Measurements from ENCODE around the gene DPEP2NB.
"Not testable (repeated sequence)": the region's sequence is repeated elsewhere in the genome, so short reads cannot be mapped to it uniquely, and the experiment has no call there.

Gene DPEP2NB

GRCh38 chr16:68013440-68013839, 2.3 kb downstream of the DPEP2NB start:
- no peak for DNase-seq (ENCODE audit: low read depth)

DNA sequence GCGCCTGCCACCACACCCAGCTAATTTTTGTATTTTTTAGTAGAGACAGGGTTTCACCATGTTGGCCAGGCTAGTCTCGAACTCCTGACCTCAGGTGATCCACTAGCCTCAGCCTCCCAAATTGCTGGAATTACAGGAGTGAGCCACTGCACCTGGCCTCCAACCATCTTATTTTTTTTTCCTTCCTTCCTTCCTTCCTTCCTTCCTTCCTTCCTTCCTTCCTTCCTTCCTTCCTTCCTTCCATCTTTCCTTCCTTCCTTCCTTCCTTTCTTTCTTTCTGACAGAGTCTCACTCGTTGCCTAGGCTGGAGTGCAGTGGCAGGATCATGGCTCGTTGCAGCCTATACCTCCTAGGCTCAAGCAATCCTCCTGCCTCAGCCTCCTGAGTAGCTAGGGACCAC, 5.8 kb downstream of the DPEP2NB start:
- not testable (repeated sequence) for DNase-seq (ENCODE audit: low read depth)

DNA sequence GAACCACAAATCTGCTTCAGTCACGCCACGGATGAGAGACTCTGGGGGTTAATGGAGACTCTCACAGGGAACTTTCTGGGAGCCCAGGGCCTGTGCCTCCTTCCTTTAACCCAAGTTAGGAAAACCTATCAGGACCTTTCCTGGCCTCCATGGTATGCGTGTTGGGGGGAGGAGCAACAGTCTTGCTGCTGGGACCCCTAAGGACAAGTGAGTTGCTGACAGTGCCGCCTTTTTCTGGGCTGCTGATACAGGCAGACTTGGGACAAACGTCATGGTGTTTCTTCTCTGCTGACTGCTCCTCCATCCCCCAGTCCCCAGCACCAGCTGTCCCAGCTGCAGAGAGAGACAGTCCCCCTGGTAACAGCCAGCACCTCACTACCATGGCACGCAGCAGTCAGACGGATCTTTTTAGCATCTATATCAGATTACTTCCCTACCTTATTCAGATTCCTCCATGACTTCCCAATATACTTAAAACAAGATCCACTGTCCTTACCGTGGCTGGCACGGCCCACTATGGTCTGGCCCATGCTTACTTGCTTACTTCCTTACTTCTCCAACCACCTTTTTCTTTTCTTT, 6.5 kb downstream of the DPEP2NB start:
- DNase-seq (ENCODE audit: low read depth): no peak

DNA sequence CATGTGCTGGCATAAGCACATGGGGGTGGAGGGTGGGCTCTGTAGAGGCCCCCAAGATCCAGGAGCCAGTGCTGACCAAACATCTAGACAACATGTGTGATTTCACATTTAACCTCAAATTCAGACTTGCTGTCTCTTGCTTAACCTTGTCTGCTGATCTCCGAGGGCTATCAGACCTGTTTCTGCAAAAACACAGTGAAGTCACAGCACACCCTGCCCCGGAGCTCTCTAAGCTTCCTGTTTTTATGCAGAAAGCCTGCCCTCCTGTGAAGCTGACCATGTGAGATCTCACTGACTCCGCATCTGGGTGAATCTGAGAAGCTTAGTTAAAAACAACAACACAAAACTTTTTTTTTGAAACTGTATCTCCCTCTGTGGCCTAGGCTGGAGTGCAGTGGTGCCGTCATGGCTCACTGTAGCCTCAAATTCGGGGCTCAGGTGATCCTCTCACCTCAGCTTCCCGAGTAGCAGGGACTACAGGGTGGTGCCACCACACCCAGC, 9.9 kb downstream of the DPEP2NB start:
- peak; percentile 86 for DNase-seq (ENCODE audit: low read depth)

DNA sequence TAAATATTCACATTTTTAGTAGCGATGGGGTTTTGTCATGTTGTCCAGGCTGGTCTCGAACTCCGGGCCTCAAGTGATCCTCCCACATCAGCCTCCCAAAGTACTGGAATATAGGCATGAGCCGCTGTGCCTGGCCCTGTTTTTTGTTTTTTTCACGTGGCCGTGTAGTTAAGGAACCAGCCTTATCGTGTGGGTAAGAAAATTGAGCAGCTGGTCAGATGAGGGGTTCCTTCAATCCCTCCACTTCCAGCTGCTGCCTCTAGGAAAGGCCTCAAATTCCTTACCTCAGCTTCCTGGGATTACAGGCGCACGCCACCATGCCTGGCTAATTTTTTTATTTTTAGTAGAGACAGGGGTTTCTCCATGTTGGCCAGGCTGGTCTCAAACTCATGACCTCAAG, 10.5 kb downstream of the DPEP2NB start:
- no peak for DNase-seq (ENCODE audit: low read depth)

DNA sequence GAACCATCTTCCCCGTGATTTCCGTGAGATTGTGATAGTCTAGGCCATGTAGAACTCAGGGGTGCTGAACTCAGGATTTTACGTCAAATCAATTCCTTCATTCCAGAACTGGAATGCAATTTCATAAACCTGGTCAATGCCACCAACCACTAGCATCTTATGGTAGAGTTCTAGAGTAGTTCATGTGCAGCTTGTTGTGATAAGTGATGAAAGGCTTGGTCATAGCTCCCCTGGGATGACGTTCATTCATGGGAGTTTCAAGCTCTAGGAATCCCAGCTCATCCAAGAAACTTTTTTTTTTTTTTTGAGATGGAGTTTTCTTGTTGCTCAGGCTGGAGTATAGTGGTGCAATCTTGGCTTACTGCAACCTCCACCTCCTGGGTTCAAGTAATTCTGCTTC, 12.7 kb downstream of the DPEP2NB start:
- no peak for DNase-seq (ENCODE audit: low read depth)

DNA sequence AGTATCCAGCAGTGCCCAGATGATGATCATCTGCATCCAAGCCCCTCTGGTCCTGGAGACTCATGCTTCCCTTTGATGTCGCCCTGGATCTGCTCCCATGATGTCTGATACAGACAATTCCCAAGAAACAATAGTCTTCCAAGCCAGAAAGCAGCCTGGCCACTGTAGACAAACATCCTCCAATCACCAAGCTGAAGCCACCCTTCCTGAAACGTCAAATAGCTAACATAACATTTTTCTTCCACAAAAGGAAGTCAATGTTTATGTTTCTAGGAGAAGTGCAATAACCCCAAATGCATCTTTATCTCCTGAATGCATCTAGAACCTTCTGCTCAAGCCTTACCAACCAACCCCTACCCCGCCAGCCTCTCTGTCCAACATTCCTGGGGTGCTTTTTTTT, 15.3 kb downstream of the DPEP2NB start:
- peak; percentile 25 for DNase-seq (ENCODE audit: low read depth)

DNA sequence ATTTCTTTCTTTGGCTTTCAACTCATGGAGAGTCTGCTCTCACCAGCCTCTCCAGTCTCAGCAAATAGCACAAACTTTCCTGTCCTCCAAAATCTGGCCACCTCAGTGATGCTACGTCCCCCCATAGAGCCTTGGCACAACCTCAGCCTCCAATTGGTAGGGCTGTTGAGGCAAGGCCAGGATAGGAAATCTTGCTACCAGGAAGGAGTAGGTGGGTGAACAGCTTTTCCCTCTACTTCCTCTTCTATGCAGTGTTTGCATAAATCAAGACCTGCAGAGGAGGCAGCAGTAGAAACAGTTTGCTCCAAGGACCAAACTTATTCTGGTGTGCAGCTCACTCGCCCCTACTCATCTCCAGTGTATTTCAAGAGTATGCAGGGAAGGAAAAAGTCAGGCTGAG, 15.7 kb downstream of the DPEP2NB start:
- DNase-seq (ENCODE audit: low read depth): no peak

DNA sequence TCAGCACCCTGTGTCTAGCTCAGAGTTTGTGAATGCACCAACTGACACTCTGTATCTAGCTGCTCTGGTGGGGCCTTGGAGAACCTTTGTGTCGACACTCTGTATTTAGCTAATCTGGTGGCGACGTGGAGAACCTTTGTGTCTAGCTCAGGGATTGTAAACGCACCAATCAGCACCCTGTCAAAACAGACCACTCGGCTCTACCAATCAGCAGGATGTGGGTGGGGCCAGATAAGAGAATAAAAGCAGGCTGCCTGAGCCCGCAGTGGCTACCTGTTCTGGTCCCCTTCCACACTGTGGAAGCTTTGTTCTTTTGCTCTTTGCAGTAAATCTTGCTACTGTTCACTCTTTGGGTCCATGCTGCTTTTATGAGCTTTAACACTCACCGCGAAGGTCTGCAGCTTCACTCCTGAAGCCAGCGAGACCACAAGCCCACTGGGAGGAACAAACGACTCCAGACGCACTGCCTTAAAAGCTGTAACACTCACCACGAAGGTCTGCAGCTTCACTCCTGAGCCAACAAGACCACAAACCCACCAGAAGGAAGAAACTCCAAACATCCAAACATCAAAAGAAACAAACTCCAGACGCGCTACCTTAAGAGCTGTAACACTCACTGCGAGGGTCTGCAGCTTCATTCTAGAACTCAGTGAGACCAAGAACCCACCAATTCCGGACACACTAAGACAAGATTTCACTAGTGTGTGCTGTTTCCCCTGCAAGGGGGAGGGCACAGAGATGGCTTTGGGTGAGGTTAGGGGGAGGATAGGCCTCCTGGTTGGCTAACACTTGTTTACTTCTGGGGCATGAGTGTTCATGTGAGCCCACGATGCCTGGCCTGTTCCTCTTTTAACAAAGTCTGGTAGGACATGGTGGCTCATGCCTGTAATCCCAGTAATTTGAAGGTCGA, 16.7 kb downstream of the DPEP2NB start, which contains the start of gene DPEP2:
Gene DPEP2, minus strand, starts transcription at position 706 of the 910 bp plus-strand sequence. CDS start 6,272 bp downstream, outside the sequence.
- not testable (repeated sequence) for DNase-seq (ENCODE audit: low read depth)

DNA sequence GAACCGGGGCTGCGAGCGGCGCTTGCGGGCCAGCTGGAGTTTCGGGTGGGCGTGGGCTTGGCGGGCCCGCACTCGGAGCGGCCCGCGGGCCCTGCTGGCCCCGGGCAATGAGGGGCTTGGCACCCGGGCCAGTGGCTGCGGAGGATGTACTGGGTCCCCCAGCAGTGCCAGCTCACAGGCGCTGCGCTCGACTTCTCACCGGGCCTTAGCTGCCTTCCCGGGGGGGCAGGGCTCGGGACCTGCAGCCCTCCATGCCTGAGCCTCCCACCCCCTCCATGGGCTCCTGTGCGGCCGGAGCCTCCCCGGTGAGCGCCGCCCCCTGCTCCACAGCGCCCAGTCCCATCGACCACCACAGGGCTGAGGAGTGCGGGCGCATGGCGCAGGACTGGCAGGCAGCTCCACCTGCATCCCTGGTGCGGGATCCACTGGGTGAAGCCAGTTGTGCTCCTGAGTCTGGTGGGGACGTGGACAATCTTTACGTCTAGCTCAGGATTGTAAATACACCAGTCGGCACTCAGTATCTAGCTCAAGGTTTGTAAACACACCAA, 17.4 kb downstream of the DPEP2NB start:
- DNase-seq (ENCODE audit: low read depth): not testable (repeated sequence)

GRCh38 chr16:67996666-67997065, 19.0 kb downstream of the DPEP2NB start:
- no peak for DNase-seq (ENCODE audit: low read depth)

DNA sequence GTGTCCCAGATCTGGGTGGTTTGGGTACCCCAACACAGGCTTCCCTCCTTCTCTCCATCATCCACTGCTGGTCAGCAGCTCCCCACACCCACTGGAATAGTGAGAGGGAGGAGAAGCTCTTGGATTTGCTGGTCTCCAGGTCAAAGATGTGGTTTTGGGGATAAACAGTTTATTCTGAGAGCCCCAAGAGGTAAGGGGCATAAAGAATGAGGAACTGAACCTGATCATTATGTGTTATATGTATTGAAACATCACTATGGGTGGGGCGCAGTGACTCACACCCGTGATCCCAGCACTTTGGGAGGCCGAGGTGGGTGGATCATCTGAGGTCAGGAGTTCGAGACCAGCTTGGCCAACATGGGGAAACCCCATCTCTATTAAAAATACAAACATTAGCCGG, 20.3 kb downstream of the DPEP2NB start:
- DNase-seq (ENCODE audit: low read depth): no peak

GRCh38 chr16:67994040-67994408, 21.7 kb downstream of the DPEP2NB start:
- DNase-seq (ENCODE audit: low read depth): not testable (repeated sequence)

DNA sequence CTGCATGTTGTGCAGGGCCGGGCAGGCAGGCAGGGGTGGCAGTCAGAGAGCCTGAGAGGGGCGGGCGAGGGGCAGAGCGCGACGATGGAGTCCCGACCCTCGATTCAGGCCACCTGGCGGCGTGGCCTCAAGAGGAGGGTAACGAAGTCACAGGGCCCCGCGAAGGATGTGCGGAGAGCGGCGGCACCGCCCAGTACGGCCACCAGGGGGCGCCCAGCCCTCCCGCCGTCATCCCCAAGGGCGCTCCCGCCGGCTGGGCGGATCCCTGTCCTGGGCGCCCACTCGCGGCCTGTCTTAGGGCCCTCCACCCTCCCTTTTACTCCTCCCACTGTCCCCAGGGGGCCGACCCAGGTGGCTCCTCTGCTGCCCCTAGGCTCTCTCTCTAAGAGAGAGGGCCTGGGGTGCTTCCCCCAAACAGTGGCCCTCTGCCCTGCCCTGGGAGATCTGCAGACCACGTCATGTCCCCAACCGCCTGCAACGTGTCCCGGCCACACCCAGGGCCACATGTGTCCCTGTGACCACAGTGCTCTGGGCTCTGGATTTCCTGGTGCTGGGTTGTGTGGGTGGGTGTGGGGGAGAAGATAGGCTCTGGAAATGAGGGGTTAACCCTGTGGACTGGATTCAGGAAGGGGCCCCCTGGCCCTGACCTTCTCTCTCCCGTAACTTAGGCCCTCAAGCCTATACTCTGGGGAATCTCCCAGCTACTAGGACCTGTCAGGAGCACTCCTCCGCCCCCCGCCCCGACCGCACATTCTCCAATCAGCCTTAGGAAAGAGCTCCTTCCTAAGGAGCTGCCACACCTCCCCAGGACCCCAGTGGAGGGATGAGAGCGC, 22.3 kb downstream of the DPEP2NB start:
- peak; percentile 51 for DNase-seq (ENCODE audit: low read depth)

DNA sequence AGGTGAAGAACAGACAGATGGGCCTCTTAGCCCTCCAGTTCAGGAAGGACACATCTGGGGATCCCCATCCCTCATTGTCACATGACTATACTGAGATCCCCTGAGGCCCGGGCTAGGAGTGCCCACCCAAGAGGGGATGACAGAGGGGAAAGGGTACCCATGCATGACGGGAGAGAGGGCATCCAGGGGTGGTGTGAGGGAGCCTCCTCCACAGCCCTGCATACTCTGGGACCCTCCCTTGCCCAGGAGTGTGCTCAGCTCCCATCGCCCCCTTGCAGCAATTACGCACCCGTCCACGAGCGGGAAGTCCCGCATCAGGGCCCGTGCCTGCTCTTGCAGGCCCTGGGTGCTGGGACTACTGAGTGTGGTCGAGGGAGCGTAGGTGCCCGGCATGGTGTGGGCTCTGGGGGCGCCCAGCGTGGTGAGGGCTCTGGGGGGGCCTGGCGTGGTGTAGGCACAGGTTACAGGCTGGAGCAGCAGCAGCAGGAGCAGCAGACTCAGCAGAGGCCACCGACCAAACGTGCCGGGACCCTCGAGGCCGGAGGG, 23.0 kb downstream of the DPEP2NB start:
- no peak for DNase-seq (ENCODE audit: low read depth)

GRCh38 chr16:67990018-67990386, 25.7 kb downstream of the DPEP2NB start:
- DNase-seq (ENCODE audit: low read depth): no peak

DNA sequence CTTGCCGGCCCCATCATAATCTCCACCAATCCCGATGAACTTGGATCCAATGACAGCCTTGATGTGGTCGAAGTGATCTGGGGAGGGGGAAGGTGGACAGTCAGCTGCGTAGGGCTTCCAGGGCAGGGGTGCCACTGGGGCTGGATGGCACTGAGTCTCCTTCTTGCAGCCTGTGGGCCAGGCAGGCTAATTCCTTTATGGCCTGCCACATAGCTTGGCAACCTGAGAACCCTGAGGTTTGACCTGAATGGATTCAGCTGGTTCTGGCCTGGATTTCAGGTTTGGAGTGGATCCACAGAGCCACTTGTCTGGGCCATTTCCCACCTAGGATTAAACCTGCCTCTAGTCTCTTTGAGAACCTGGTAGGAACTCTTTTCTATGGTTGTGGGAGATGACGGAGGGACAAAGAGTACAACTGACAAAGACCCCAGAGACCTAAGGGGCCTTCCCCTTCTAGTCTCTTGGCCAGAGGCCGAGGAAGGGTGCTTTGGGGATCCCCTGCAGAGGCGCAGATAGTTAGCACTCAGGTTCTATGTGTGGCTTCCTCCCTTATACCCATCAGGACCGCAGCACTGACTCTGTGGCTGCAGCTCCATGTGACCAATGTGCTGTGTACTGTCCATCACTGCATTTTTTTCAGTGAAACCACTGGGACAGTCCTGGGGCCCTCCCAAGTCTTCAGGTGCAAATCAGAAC, 26.2 kb downstream of the DPEP2NB start:
- no peak for DNase-seq (ENCODE audit: low read depth)

DNA sequence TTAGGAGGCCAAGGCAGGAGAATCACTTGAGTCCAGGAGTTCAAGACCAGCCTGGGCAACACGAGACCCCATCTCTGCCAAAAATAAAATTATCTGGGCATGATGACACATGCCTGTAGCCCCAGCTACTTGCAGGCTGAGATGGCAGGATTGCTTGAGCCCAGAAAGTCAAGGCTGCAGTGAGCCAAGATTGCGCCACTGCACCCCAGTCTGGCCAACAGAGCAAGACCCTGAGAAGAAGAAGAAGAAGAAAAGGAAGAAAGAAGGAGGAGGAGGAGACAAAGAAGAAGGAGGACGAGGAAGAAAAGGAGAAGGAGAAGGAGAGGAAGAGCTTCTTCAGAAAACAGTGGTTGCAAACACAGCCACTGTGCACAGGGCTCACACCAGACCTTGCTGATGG, 27.0 kb downstream of the DPEP2NB start:
- DNase-seq (ENCODE audit: low read depth): no peak

- no peak for DNase-seq (ENCODE audit: low read depth)
Observed at GRCh38 chr16:67987460-67988160, 28.1 kb downstream of the DPEP2NB start.

GRCh38 chr16:67986949-67987348, 28.8 kb downstream of the DPEP2NB start:
- DNase-seq (ENCODE audit: low read depth): no peak

Data from iris pigment epithelial cell (primary cell).